Trophoblast cell (in vitro differentiated cells and primary cell): Measurements from ENCODE around the gene NHERF1.

Experiments used
- DNase-seq, 2 donors: peaks; one replicate each; pipeline ENCODE4 v3.0.0-alpha.2; 2016
- H2AFZ ChIP-seq: 2 replicates; pipeline ENCODE4 v1.6.1; 2013; ENCODE audit warnings: low read length, moderate library complexity, mild to moderate bottlenecking; ENCODE audit not compliant: insufficient read depth, poor library complexity
- H2AK5ac ChIP-seq: 2 replicates; pipeline ENCODE4 v1.6.1; 2013; ENCODE audit warnings: mild to moderate bottlenecking, low read length
- H2BK120ac ChIP-seq: 2 replicates; pipeline ENCODE4 v1.6.1; 2013; ENCODE audit warnings: low read length, mild to moderate bottlenecking, moderate library complexity; ENCODE audit not compliant: insufficient read depth, poor library complexity
- H2BK12ac ChIP-seq: 2 replicates; pipeline ENCODE4 v1.6.1; 2013; ENCODE audit warnings: mild to moderate bottlenecking, low read length, moderate library complexity
- H2BK5ac ChIP-seq: 2 replicates; pipeline ENCODE4 v1.6.1; 2013; ENCODE audit warnings: low read length, low read depth, moderate library complexity, mild to moderate bottlenecking; ENCODE audit not compliant: poor library complexity
- H3K14ac ChIP-seq: 2 replicates; pipeline ENCODE4 v1.6.1; 2013; ENCODE audit warnings: mild to moderate bottlenecking, low read length
- H3K18ac ChIP-seq: 2 replicates; pipeline ENCODE4 v1.6.1; 2013; ENCODE audit warnings: mild to moderate bottlenecking, low read length
- H3K23ac ChIP-seq: 2 replicates; pipeline ENCODE4 v1.6.1; 2013; ENCODE audit warnings: low read length
- H3K27ac ChIP-seq: 2 replicates; pipeline ENCODE4 v1.5.1; 2013; ENCODE audit warnings: low read depth, mild to moderate bottlenecking, inconsistent platforms, low read length, moderate library complexity
- H3K27me3 ChIP-seq: 2 replicates; pipeline ENCODE4 v1.6.1; 2013; ENCODE audit warnings: inconsistent platforms, mild to moderate bottlenecking, low read length, moderate library complexity; ENCODE audit not compliant: insufficient read depth
- H3K36me3 ChIP-seq, 2 experiments: 1 replicate in 1 of 2; 2 replicates in 1 of 2; pipeline ENCODE4 v1.6.1; 2013; ENCODE audit warnings: low read length in 2 of 2, mild to moderate bottlenecking in 2 of 2, moderate library complexity in 1 of 2; ENCODE audit not compliant: insufficient read depth in 2 of 2, control insufficient read depth in 1 of 2
- H3K4ac ChIP-seq: 2 replicates; pipeline ENCODE4 v1.6.1; 2013; ENCODE audit warnings: low read depth, mild to moderate bottlenecking, low read length, moderate library complexity
- H3K4me1 ChIP-seq, 2 experiments: 1 replicate in 1 of 2; 2 replicates in 1 of 2; pipeline ENCODE4 v1.6.1; 2013; ENCODE audit warnings: low read length in 2 of 2, mild to moderate bottlenecking in 2 of 2, moderate library complexity in 1 of 2; ENCODE audit not compliant: insufficient read depth in 2 of 2, control insufficient read depth in 1 of 2
- H3K4me2 ChIP-seq: 2 replicates; pipeline ENCODE4 v1.6.1; 2013; ENCODE audit warnings: inconsistent platforms, mild to moderate bottlenecking, low read length, moderate library complexity
- H3K4me3 ChIP-seq: 2 replicates; pipeline ENCODE4 v1.5.1; 2013; ENCODE audit warnings: mild to moderate bottlenecking, low read depth, low read length, inconsistent platforms
- H3K79me1 ChIP-seq: one replicate; pipeline ENCODE4 v1.6.1; 2013; ENCODE audit warnings: low read length
- H3K79me2 ChIP-seq: 2 replicates; pipeline ENCODE4 v1.6.1; 2013; ENCODE audit warnings: low read length, mild to moderate bottlenecking; ENCODE audit not compliant: control insufficient read depth, insufficient read depth, poor library complexity
- H3K9ac ChIP-seq: 2 replicates; pipeline ENCODE4 v1.6.1; 2013; ENCODE audit warnings: mild to moderate bottlenecking, low read length
- H3K9me3 ChIP-seq: 2 replicates; pipeline ENCODE4 v1.6.1; 2013; ENCODE audit warnings: low read depth, mild to moderate bottlenecking, control low read depth, inconsistent platforms, low read length; ENCODE audit not compliant: insufficient read depth
- H4K12ac ChIP-seq: 2 replicates; pipeline ENCODE4 v1.6.1; 2013; ENCODE audit warnings: low read depth, mild to moderate bottlenecking, low read length, moderate library complexity
- H4K8ac ChIP-seq: 2 replicates; pipeline ENCODE4 v1.6.1; 2013; ENCODE audit warnings: low read depth, mild to moderate bottlenecking, low read length, moderate library complexity
- H4K91ac ChIP-seq: one replicate; pipeline ENCODE4 v1.6.1; 2013; ENCODE audit warnings: low read depth, mild to moderate bottlenecking, low read length, moderate library complexity
- WGBS: extraction: QIAGEN DNeasy Blood & Tissue Kit; methylation state at CpG from one replicate; pipeline ENCODE4 v1.1.7; 2013; ENCODE audit warnings: missing lambda C conversion rate; ENCODE audit not compliant: insufficient read length, insufficient coverage; ENCODE audit errors: extremely low coverage; 5-methylcytosine and 5-hydroxymethylcytosine counted together

NHERF1 gene

DNA sequence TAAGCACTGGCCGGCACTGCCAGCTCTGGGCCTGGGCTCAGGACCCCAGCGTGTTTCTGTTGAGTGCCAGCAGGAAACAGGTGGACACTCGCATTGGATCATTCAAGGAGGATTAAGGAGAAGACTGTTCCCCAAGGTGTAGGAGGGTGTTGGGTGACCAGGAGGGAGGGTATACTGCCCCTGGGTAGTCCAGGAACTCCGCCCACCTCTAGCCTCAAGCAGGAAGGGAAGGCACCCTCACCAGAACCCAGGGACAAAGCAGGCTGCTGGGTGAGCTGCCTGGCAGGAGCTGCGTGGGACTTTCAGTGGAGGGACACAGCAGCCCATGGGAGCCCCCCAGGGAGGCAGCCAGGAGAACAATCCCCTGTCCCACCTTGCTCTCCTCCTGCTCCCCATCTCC is 19.1 kb upstream of the NHERF1 start:
- H3K9me3 ChIP-seq = peaks cover 7% of the 10 kb centered on the region
- no peaks in the 10 kb centered on the region for H3K79me1 ChIP-seq
- no peak overlapping the region for H3K9ac ChIP-seq
- no peaks in the 10 kb centered on the region for H3K27me3 ChIP-seq
- no peak overlapping the region for H2BK12ac ChIP-seq
- no peak overlapping the region for H2BK120ac ChIP-seq
- no peaks in the 10 kb centered on the region for H3K36me3 ChIP-seq
- no peak overlapping the region for H3K18ac ChIP-seq
- H2AK5ac ChIP-seq = no peak overlapping the region
- H3K14ac ChIP-seq = no peak overlapping the region
- no peak overlapping the region for H2BK5ac ChIP-seq
- no peak overlapping the region for H4K12ac ChIP-seq
- no peak overlapping the region for H4K91ac ChIP-seq
- no peak overlapping the region for H3K4ac ChIP-seq
- no peak overlapping the region for H3K23ac ChIP-seq
- no peaks in the 10 kb centered on the region for H3K79me2 ChIP-seq
- no peak overlapping the region for H4K8ac ChIP-seq
- no CpG with 5 or more reads among the region's 5 CpGs for WGBS
- no peak for DNase-seq
- H3K4me3 ChIP-seq = no peak overlapping the region
- no peaks in the 10 kb centered on the region for H3K4me1 ChIP-seq
- no peak overlapping the region for H2AFZ ChIP-seq
- no peak overlapping the region for H3K4me2 ChIP-seq
- H3K27ac ChIP-seq = no peak overlapping the region

DNA sequence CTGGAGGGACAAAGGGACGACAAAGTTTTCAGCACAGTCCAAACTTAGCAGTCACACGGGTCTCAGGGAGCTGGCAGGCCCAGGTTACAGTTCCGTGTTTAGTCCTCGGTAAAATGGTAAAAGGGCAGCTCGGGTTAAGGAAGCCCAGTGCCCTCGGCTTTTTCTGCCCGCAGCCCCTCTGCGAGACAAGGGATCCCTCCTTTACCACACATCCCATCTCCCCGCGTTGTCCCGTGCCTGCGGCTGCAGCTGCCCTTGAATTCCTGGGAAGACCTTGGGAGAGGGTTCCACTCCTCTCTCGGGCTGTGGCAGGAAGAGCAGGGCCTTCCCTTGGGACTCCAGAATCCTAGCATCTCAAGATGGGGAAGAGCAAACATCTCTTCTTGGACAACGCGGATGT is 18.6 kb upstream of the NHERF1 start:
- no peaks in the 10 kb centered on the region for H3K27me3 ChIP-seq
- DNase-seq = no peak
- H3K4me1 ChIP-seq = no peaks in the 10 kb centered on the region
- H3K27ac ChIP-seq = no peak overlapping the region
- no peak overlapping the region for H2BK5ac ChIP-seq
- peaks cover 7% of the 10 kb centered on the region for H3K9me3 ChIP-seq
- H2BK120ac ChIP-seq = no peak overlapping the region
- no peaks in the 10 kb centered on the region for H3K79me2 ChIP-seq
- H2AK5ac ChIP-seq = no peak overlapping the region
- no peak overlapping the region for H3K14ac ChIP-seq
- H2BK12ac ChIP-seq = no peak overlapping the region
- H3K4ac ChIP-seq = no peak overlapping the region
- H4K91ac ChIP-seq = no peak overlapping the region
- H3K4me3 ChIP-seq = no peak overlapping the region
- no peak overlapping the region for H3K23ac ChIP-seq
- H2AFZ ChIP-seq = no peak overlapping the region
- H4K8ac ChIP-seq = no peak overlapping the region
- H4K12ac ChIP-seq = no peak overlapping the region
- H3K36me3 ChIP-seq = no peaks in the 10 kb centered on the region
- no peaks in the 10 kb centered on the region for H3K79me1 ChIP-seq
- no peak overlapping the region for H3K9ac ChIP-seq
- H3K18ac ChIP-seq = no peak overlapping the region
- no CpG with 5 or more reads among the region's 15 CpGs for WGBS
- no peak overlapping the region for H3K4me2 ChIP-seq

DNA sequence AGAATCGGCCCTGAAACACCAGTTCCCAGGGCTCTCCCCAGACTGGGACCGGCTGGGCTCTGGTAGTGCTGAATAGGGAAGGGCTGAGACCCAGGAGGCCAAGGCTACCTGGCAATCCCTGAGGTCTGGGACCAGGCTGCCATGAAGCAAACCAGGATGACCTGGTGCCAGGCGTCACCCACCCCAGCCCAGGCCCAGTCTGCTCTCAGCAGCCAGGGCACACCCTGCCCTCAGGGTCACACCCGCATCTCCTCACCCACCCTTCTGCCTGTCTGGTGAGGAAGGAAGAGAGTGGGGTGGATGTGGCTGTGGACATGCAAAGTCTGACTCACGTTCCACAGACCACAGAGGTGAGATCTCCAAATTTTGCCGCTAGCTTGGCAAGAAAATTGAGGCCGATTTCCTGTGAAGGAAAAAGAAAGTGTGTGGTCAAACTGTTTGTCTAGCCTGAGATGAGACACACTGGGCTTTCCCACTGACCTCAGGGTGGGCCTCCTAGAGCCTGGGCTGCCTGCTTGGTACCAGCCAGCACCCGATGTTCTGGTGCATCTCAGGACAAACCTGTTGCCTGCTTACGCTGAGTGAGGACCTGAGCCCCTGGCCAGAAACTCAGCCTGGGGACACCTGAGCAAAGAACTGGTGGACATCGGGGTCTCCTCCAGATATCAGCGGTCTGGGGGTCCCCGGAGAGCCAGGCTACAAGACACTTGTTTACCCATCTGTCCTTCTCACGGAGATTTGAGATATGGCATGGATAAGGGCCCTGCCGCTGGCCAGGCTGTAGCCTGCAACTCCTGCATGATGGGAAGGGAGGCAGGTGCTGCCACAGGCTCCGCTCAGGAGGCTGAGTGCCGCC is 17.7 kb upstream of the NHERF1 start:
- Histone ChIP-seq H2BK120ac (no peak overlapping the region), H4K91ac (no peak overlapping the region), H3K4me1 (no peaks in the 10 kb centered on the region), H2BK5ac (no peak overlapping the region), H3K4ac (no peak overlapping the region), H3K14ac (no peak overlapping the region), H3K27ac (no peak overlapping the region), H2AK5ac (no peak overlapping the region), H2BK12ac (no peak overlapping the region), H2AFZ (no peak overlapping the region), H3K79me2 (no peaks in the 10 kb centered on the region), H3K4me3 (no peak overlapping the region), H3K9ac (no peak overlapping the region), H4K12ac (no peak overlapping the region), H3K23ac (no peak overlapping the region), H3K27me3 (peaks cover 3% of the 10 kb centered on the region), H3K18ac (no peak overlapping the region), H3K9me3 (peaks cover 7% of the 10 kb centered on the region), H3K36me3 (no peaks in the 10 kb centered on the region), H3K4me2 (no peak overlapping the region), H3K79me1 (no peaks in the 10 kb centered on the region), H4K8ac (no peak overlapping the region)
- no CpG with 5 or more reads among the region's 16 CpGs for WGBS
- DNase-seq = no peak

DNA sequence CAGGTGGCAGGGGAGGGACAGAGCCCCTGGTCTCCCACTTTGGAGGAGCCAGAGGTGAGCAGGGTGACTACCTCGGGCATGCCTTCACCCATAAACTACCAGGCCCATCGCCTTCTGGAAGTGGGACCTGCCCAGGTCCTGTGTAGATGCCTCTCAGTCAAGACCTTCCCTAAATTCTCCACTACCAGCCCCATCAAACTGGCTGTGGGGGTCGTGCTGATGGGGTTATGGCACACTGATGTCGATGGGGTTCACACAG is 17.2 kb upstream of the NHERF1 start:
- Histone ChIP-seq H3K4me2 (no peak overlapping the region), H3K23ac (no peak overlapping the region), H2BK120ac (no peak overlapping the region), H3K27ac (no peak overlapping the region), H3K79me2 (no peaks in the 10 kb centered on the region), H4K8ac (no peak overlapping the region), H4K12ac (no peak overlapping the region), H2AFZ (no peak overlapping the region), H3K4ac (no peak overlapping the region), H4K91ac (no peak overlapping the region), H3K27me3 (peaks cover 6% of the 10 kb centered on the region), H3K4me3 (no peak overlapping the region), H3K18ac (no peak overlapping the region), H3K36me3 (no peaks in the 10 kb centered on the region), H3K14ac (no peak overlapping the region), H3K4me1 (no peaks in the 10 kb centered on the region), H2BK12ac (no peak overlapping the region), H2AK5ac (no peak overlapping the region), H3K9ac (no peak overlapping the region), H2BK5ac (no peak overlapping the region), H3K9me3 (peaks cover 7% of the 10 kb centered on the region), H3K79me1 (no peaks in the 10 kb centered on the region)
- no CpG with 5 or more reads among the region's 4 CpGs for WGBS
- no peak for DNase-seq
